ENCODE results near the gene RXRA. TPM values are rescaled to one million over a fixed set of nuclear protein-coding genes. Genes with fewer than 3 reads are reported as not detected.

Gene RXRA
- total and polyA plus RNA-seq, 2 of the 4 experiments (the other 2 are of a cell fraction), result 7.5 to 17.9 TPM

- H2BK5ac ChIP-seq (ENCODE audit: low read depth, low read length, poor library complexity, severe bottlenecking), result no peak overlapping the region
Observed at GRCh38 chr9:134469041-134469875, 143.0 kb downstream of the RXRA start.

More at GRCh38 chr9:134469041-134469875, 143.0 kb downstream of the RXRA start:
- no peak overlapping the region for H3K9ac ChIP-seq (ENCODE audit: low read depth, low read length)
- no peak overlapping the region for H3K14ac ChIP-seq (replicated peaks; ENCODE audit: low read depth, low read length)
- no peaks in the 10 kb centered on the region for H4K20me1 ChIP-seq (ENCODE audit: insufficient read depth, low read length)
- H3K4me2 ChIP-seq (ENCODE audit: low read depth, low read length), result no peak overlapping the region
- no peak overlapping the region for H3K18ac ChIP-seq (ENCODE audit: low read depth, low read length)
- no peak overlapping the region for H3K23ac ChIP-seq (ENCODE audit: low read depth, low read length)
- no peak overlapping the region for H2AFZ ChIP-seq (replicated peaks; ENCODE audit: low read length, poor library complexity)
- H3K4me3 ChIP-seq (ENCODE audit: insufficient read depth, low read depth, low read length), result no peak overlapping the region
- intact Hi-C loops (cut with micrococcal nuclease), result no loop called here
- H2AK5ac ChIP-seq (ENCODE audit: low read depth, low read length), result no peak overlapping the region
- no peaks in the 10 kb centered on the region for H3K36me3 ChIP-seq (ENCODE audit: control insufficient read depth, insufficient read depth, low read length)
- DNase-seq (no peak), ATAC-seq (ENCODE audit: low read depth) (no peak)
- TF ChIP-seq CHD1 (IDR thresholded peaks at IDR 0.05; ENCODE audit: low read depth, low read length), result no peak
- TF ChIP-seq USF2 (IDR thresholded peaks at IDR 0.05; ENCODE audit: low read depth, low read length), result no peak
- no peak for TF ChIP-seq MXI1 (IDR thresholded peaks at IDR 0.05; ENCODE audit: borderline replicate concordance, low read depth, low read length)
- TF ChIP-seq RAD21 (IDR thresholded peaks at IDR 0.05; ENCODE audit: low read length), result no peak
- TF ChIP-seq SMC3 (IDR thresholded peaks at IDR 0.05; ENCODE audit: low read depth, low read length), result no peak
- TF ChIP-seq FOS (IDR thresholded peaks at IDR 0.05; ENCODE audit: low read depth, low read length), result no peak
- no peak for TF ChIP-seq CTCF (conservative IDR thresholded peaks at IDR 0.05; ENCODE audit: low read depth, low read length)
- TF ChIP-seq RCOR1 (IDR thresholded peaks at IDR 0.05; ENCODE audit: insufficient replicate concordance, low read length), result no peak
- no peak for TF ChIP-seq BHLHE40 (IDR thresholded peaks at IDR 0.05; ENCODE audit: low read depth, low read length)
- TF ChIP-seq POLR2A (IDR thresholded peaks at IDR 0.05; ENCODE audit: low read depth, low read length), result no peak
- no peak for TF ChIP-seq MAZ (IDR thresholded peaks at IDR 0.05; ENCODE audit: borderline replicate concordance, low read depth, low read length)
- CTCF ChIA-PET, result no interaction called here
- no peak overlapping the region for H4K91ac ChIP-seq (ENCODE audit: insufficient read depth, low read depth, low read length)
- no peak overlapping the region for H4K8ac ChIP-seq (ENCODE audit: low read depth in 2 of 2, low read length in 2 of 2)
- H2BK15ac ChIP-seq (ENCODE audit: low read depth, low read length), result peak overlapping the region; percentile 22; the same call in 1 of the 3 replicates
- POLR2A ChIA-PET (ENCODE audit: unreplicated experiment), result no interaction called here
- H3K27ac ChIP-seq (ENCODE audit: insufficient read depth, low read length), result no peak overlapping the region
- 0 out of 2 replicates have a peak, but pooled peaks cover under 1% of the 10 kb centered on the region for H3K9me1 ChIP-seq (ENCODE audit: insufficient read depth, low read length)
- no peak overlapping the region for H4K5ac ChIP-seq (ENCODE audit: low read depth, low read length)
- no peak overlapping the region for H2BK120ac ChIP-seq (ENCODE audit: low read depth, low read length)
- no peak overlapping the region for H3K56ac ChIP-seq (ENCODE audit: extremely low read depth, insufficient read depth, low read length)
- peaks cover 12% of the 10 kb centered on the region for H3K4me1 ChIP-seq (ENCODE audit: control insufficient read depth, insufficient read depth, low read length)
- 25% methylated on average over 6 of the region's 22 CpGs; no CpG with 5 or more reads in 1 of the 2 experiments for WGBS, 2 experiments (ENCODE audit: extremely low coverage in 2 of 2, insufficient read length in 1 of 2)
- BruUV-seq (replicated peaks), result no TSS peak
- no peaks in the 10 kb centered on the region for H3K9me3 ChIP-seq (ENCODE audit: control insufficient read depth, insufficient read depth, low read length)
- in situ Hi-C loops (cut with MboI; ENCODE audit: low sequenced_read_pairs), result no loop called here
- H3K79me1 ChIP-seq (ENCODE audit: low read depth in 1 of 2, low read length in 2 of 2), result no peaks in the 10 kb centered on the region
- H2AK9ac ChIP-seq (replicated peaks; ENCODE audit: low read depth, low read length, poor library complexity), result no peak overlapping the region
- dilution Hi-C loops (cut with HindIII; ENCODE audit: low sequenced_read_pairs, unreplicated experiment), result no loop called here
- H2BK20ac ChIP-seq (ENCODE audit: low read depth, low read length), result no peak overlapping the region
- H3K4ac ChIP-seq (ENCODE audit: low read depth, low read length), result no peak overlapping the region
- H3K27me3 ChIP-seq (ENCODE audit: control insufficient read depth, insufficient read depth, low read length), result no peaks in the 10 kb centered on the region
